ENCODE results near the gene BACH2.
A peak's percentile ranks its signal among the peaks of the same experiment; 100 is the strongest.
"Not testable (repeated sequence)": the region's sequence is repeated elsewhere in the genome, so short reads cannot be mapped to it uniquely, and the experiment has no call there.

The BACH2 gene

GRCh38 chr6:90302320-90302719, 5.7 kb upstream of the BACH2 start:
- no peak for DNase-seq (ENCODE audit: low read depth, low spot score)

GRCh38 chr6:90301816-90302215, 5.2 kb upstream of the BACH2 start:
- DNase-seq (ENCODE audit: low read depth, low spot score) = no peak

DNA sequence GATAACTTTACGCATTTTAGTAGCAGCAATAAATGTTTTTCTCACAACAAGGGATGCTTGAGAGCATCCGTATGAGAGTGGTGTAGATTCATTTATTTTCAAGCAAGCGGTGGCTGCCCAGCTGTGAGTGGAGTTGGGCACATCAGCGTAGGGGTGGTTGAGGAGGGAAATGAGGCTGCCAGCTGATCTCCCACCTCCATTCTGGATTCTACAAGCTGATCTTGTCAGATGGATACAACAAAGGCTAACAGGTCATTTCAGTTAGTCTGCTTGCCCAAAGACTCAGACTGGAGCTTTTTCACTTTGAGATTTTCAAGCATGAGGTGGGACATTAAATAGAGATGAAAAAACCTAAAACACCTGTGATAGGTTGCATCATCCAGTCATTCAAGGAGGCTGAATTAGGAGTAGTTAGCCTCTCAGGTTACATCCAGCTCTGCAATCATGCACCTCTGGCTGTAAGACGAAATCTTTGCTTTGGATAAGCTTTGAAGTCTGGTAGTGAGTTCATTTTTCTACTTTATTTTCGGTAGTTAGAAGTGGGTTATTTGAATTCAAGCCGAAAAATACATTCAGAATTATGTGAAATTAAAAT, 1.9 kb upstream of the BACH2 start:
- no peak for DNase-seq (ENCODE audit: low read depth, low spot score)

GRCh38 chr6:90297867-90298381, 1.3 kb upstream of the BACH2 start:
- no peak for DNase-seq (ENCODE audit: low read depth, low spot score)

DNA sequence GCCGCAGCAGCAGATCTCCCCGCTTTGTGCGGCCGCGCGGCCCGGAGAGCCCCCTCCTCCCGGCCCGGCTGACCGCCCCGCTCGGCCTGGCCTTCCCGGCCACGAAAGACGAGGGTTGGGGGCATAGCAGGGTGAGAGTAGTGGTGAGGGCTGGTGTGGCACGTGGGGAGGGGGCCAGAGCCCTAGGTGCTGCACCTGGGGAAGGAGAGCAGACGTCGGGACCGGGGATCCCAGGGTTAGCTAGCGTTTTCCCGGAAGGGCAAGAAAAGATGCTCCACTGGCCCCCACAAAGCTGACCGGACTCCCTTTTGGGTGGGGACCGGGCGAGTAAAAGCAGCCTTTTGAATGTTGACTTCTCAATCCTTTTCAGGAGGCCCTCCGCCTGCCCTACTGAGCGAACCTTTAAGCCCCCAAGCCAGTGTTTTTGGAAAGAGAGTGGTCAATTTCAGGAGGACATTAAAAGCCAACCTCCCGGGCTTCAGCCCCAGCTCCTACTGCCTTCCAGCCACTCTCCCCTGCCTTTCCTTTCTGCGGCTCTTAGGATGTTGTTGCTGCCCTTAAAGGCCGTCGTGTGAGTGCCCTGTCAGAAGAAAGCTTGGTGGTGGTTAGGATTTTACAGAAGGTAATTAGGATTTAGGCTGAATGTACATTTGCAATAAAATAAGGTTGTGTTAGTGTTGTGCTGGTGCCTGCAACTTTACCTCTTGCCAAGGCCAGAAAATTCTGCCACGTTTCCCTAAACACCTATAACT, 648 bp upstream of the BACH2 start:
- no peak for DNase-seq (ENCODE audit: low read depth, low spot score)

DNA sequence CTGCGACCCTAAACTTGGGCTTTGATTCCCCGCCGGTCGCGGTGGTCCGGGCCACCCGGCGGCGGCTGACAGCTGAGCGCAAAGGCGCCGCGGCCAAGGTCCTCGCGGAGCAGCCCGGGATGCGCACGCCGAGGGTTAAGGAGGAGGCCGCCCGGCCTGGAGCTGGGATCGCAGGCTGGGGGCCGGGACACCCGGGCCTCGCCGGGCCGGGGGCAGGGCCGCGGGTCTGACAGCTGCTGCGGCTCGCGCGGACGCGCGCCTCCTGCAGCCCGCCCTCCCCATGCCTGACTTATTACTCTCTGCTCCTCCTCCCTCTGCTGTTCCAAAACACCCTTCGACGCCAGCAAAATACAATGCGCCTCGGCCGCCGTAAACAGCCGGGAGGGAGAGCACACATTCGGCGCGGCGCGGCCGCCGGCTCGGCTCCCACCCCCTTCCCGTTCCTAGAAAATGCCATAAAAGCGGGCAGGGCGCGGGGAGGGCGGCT, 746 bp downstream of the BACH2 start:
- peak; percentile 21 for DNase-seq (ENCODE audit: low read depth, low spot score)

DNA sequence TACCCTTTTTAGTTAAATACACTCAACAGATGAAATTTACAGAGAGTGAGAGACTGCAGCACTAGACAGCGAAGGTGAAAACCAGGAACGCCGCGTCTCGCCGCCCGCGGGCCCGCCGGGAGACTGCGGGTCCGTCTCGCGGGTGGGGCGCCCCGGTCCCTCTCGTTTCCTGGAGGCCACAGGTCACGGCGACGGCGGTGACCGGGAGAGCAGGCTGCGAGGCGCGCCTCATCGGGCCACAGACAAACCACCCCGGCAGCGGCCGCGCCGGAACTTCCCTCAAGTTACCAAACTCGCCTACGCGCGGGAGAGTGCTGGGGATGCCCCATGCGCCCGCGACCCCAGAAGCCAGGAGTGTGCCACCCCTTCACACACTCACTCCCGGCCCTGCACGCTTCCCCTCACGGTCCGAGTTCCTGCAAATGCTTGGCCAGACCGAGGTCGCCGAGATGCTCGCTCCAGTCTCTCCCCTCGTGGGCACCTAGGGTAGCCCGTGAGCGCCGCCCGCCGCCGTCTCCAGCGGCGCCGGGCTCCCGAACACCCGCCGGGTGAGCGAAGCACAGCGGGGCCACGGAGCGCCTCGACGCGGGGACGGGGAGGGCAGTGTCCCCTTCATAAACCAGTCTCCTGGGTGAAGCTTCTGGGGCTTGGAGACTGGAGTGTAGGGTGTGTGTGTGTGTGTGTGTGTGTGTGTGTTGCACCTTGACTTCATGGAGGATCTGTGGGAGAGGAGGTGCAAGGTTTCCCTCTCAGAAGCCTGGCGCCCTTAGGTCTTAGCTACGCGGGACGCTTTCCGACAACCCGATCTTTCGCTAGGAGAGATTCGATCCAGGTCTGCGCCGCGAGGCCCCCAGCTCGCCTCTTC, 1.4 kb downstream of the BACH2 start:
- DNase-seq (ENCODE audit: low read depth, low spot score) = no peak

DNA sequence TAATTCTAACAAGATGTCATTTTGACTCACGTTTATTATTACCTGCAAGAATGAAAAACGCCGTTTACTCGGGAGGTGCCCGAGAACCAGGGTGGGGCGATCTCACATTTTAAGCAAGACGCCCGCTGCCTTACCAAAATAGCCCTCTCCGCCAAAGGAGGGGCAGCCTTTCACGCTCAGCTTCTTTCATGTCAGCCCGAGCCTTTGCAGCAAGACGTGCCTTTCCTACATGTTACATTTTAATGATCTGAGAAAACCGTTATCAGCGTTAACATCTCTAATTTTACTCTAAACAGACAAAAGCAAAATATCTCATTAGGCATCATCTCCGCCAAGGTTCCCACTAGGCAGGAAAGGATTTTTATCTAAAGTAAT, 2.0 kb downstream of the BACH2 start:
- DNase-seq (ENCODE audit: low read depth, low spot score) = no peak

DNA sequence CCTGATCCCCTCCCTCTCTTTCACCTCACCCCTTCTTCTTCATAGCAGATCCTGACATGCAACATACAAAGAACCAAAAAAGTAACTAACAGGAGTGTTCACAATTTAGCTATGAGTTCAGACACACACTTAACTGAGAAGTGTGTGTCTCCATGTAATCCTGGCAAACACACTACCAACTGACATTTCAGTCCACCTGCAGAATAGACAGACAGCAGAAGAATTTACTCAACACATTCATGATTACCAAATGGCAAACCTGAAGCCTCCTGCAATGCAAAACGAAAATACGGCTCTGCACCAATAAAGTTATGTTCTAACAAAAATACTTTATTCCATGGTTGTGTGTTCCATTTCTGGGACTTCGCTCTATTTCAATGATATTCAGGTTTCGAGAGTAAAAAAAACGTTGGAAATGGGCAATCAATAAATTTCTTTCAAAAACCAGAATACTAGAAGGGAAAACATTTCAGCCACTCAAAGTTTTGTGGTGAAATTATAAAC, 2.6 kb downstream of the BACH2 start:
- DNase-seq (ENCODE audit: low read depth, low spot score) = no peak

GRCh38 chr6:90293319-90293953, 3.2 kb downstream of the BACH2 start:
- no peak for DNase-seq (ENCODE audit: low read depth, low spot score)

GRCh38 chr6:90291565-90291964, 5.1 kb downstream of the BACH2 start:
- no peak for DNase-seq (ENCODE audit: low read depth, low spot score)

DNA sequence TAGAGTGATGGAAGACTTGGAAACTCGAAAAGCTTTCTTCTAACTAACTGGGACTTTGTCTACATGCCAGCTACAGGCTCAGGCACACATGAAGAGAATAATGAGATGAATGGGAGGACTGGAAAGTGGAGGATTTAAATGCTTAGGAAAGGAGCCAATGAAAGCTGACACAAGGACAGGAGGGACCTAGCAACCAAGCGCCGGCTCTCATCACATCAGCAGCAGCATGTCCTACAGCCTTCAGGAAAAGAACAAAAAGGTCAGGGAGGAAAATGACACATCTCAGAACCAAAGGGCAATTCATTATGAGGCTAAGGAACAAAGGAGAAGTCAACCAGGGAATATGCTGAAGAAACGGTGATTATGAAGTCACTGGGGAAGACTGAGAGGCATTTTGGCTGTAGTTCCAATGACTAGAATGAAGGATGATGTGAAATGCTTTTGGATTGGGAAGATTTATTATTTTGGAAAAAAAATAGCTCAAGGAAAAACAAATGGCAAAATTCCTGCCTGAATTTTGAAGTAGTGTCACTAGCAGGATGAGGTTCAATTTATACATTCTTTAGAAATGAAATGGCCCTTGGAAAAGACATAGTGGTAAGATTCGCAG, 5.7 kb downstream of the BACH2 start:
- no peak for DNase-seq (ENCODE audit: low read depth, low spot score)

GRCh38 chr6:90289902-90290301, 6.7 kb downstream of the BACH2 start:
- DNase-seq (ENCODE audit: low read depth, low spot score) = no peak

DNA sequence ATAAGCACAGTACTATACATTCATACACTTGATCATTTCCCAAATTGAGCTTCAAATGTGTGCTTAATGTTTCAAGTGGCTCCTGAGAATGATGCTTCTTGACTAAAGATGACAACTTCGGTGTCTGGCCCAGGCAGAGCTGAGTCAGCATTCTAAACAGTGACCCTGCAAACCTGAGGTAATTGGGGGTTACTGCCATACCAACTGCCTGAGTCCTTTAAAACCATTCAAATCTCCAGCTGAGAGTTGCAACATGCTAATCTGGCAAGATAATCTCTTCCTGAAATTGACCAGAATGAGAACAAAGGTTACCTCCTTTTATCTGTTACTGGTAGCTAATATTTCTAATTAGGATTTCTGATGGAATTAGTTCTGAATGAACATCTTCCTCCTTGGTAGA, 8.2 kb downstream of the BACH2 start:
- no peak for DNase-seq (ENCODE audit: low read depth, low spot score)

DNA sequence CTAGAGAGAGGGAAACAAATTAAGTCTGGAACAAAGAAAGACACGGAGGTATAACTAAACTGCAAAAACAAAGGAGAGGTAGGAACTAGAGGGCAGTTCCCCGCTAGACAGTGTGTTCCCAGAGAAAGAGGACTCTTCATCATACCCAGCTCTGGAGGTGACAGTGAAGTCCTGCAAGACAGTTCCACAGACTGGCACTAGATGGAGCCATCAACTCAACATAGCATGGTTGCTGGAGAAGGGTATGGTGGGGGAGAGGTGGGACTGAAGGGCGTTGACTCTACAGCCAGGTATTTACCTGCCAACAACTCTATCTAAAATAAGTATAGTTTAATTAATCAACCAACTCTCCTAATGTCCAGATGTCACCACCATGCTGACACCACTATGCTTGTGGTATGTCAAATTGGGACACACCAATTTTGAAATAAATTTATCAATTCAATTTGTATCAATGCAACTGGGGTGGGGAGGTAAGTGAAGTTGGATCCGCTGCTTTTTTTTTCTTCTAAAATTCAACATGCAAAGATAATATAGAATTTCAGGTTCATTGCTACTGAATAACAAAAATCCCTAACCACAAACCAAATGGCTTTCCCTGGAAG, 9.7 kb downstream of the BACH2 start:
- DNase-seq (ENCODE audit: low read depth, low spot score) = no peak

GRCh38 chr6:90285611-90286381, 10.8 kb downstream of the BACH2 start:
- DNase-seq (ENCODE audit: low read depth, low spot score) = peak; percentile 80

DNA sequence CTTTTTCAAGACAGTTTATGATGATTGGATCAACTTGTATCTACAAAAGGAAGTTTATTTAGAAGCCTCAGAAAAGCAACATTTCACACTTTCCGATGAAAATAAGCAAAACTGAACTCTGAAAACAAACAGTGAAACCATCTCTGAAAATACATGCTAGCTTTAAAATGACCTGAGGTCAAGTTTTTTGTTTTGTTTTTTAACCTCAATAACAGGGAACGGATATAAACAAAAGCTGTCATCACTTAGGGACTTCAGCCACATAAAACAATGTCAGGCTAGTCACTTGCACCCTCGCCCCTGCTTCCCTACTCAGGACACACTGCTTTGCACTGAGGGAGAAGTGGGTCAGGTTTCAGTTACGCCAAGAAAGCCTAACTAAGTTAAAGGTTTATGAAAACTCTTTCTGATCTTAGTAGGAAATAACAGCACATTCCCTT, 11.6 kb downstream of the BACH2 start:
- DNase-seq (ENCODE audit: low read depth, low spot score) = peak; percentile 15

DNA sequence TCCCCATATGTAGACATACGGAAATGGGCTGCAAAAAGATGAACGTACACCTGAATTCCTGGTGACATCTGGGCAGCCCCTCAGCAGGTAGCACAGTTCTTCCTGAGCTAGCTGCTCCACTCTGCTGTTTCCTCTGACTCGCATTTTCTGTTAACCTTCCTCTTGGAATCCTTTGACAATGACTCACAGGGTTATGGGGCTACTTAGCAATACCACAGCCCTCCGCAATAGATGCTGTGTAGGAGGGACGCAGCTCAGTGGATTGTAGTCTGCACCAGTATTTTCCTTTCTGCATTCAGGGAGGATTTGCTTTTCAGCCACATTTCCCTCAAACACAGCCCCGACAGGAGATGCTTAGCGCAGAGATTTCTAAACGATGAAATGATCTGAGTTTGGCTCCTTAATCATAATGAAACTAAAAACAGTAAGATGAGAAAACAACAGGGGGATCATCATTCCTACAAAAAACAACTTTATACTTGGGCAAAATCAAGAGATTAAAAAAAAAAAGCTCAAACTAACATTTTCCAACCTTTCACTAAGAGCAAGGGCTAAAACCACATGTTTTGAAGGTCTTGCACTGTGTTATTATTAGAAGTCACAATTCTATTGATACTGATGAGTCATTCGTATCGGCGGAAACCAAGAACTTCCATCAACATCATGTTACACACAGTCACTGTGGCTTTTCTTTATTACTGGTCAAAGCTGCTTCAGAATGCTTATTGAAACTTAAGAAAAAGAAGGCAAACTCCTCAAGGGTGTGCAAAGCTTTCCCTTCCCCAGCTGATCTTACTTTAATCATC, 12.2 kb downstream of the BACH2 start:
- peak; percentile 67 for DNase-seq (ENCODE audit: low read depth, low spot score)

GRCh38 chr6:90282265-90282664, 14.4 kb downstream of the BACH2 start:
- not testable (repeated sequence) for DNase-seq (ENCODE audit: low read depth, low spot score)
